HEK293 (cell line): ENCODE results near the gene RAB5IF.

ENCODE experiments used
- CTCF ChIA-PET: fragments of 350-600 bp; formaldehyde crosslinking; extraction: SDS; loops from one replicate; lab custom pipeline; 2021; ENCODE audit warnings: antibody characterized with exemption; lab: Yijun Ruan, JAX
- POLR2A ChIA-PET: fragments of 300-600 bp; formaldehyde crosslinking; extraction: SDS; loops from one replicate; lab custom pipeline; 2020; ENCODE audit warnings: antibody characterized with exemption, inconsistent platforms; lab: Yijun Ruan, JAX
- H3K27ac ChIP-seq: fragments of 200-500 bp; sonication (Bioruptor generic); 2 replicates; pipeline ENCODE4 v1.5.1; 2014; ENCODE audit warnings: low read depth, low read length, control low read depth, inconsistent platforms; ENCODE audit errors: extremely low read depth
- H3K36me3 ChIP-seq, 2 experiments: fragments of 200-500 bp in 1 of 2; sonication (Bioruptor generic) in 1 of 2; 1 replicate in 1 of 2; 2 replicates in 1 of 2; pipeline ENCODE4 v1.5.1; 2014 to 2017; ENCODE audit warnings: inconsistent platforms in 2 of 2, low read length in 2 of 2; ENCODE audit not compliant: control insufficient read depth in 2 of 2, insufficient read depth in 1 of 2
- H3K4me1 ChIP-seq: fragments of 200-500 bp; sonication (Bioruptor generic); 2 replicates; pipeline ENCODE4 v1.5.1; 2014; ENCODE audit warnings: mild to moderate bottlenecking, low read length, inconsistent platforms; ENCODE audit not compliant: control insufficient read depth, insufficient read depth
- H3K4me3 ChIP-seq: 2 replicates; pipeline ENCODE4 v1.5.1; 2011; ENCODE audit warnings: low read depth, mild to moderate bottlenecking, control low read depth, low read length, moderate library complexity
- H3K9me3 ChIP-seq: fragments of 200-500 bp; sonication (Bioruptor generic); 2 replicates; pipeline ENCODE4 v1.5.1; 2014; ENCODE audit warnings: low read depth, low read length, inconsistent platforms; ENCODE audit not compliant: control insufficient read depth, insufficient read depth
- BCL11A ChIP-seq: fragments of 450-650 bp; formaldehyde crosslinking; IDR thresholded peaks from 2 replicates; pipeline ENCODE4 v1.5.1; 2016; ENCODE audit warnings: low read depth, missing biosample characterization, missing genetic modification characterization
- HOXA7 ChIP-seq: sonication (generic); formaldehyde crosslinking; IDR thresholded peaks from 2 replicates; pipeline ENCODE4 v1.8.1; 2022; ENCODE audit warnings: missing genetic modification reagents, borderline replicate concordance
- KLF8 ChIP-seq: fragments of 450-650 bp; formaldehyde crosslinking; IDR thresholded peaks from 2 replicates; pipeline ENCODE4 v1.5.1; 2016; ENCODE audit warnings: missing biosample characterization, missing genetic modification characterization
- SALL2 ChIP-seq: fragments of 450-650 bp; formaldehyde crosslinking; IDR thresholded peaks from 2 replicates; pipeline ENCODE4 v1.5.0; 2017; ENCODE audit warnings: missing biosample characterization, mild to moderate bottlenecking, missing genetic modification characterization, borderline replicate concordance
- SETDB1 ChIP-seq: IDR thresholded peaks from one replicate; pipeline ENCODE4 v1.6.1; 2017; ENCODE audit warnings: mild to moderate bottlenecking, low read length, moderate library complexity, mixed read lengths; ENCODE audit not compliant: insufficient read length
- WT1 ChIP-seq: fragments of 450-650 bp; formaldehyde crosslinking; IDR thresholded peaks from 2 replicates; pipeline ENCODE4 v1.5.1; 2016; ENCODE audit warnings: missing biosample characterization, missing genetic modification characterization
- YY1 ChIP-seq: fragments of 450-650 bp; formaldehyde crosslinking; IDR thresholded peaks from 2 replicates; pipeline ENCODE4 v1.5.1; 2018; ENCODE audit warnings: missing biosample characterization, missing genetic modification characterization
- ZBTB21 ChIP-seq: fragments of 450-650 bp; formaldehyde crosslinking; IDR thresholded peaks from 2 replicates; pipeline ENCODE4 v1.5.1; 2017; ENCODE audit warnings: missing biosample characterization, missing genetic modification characterization
- ZBTB7A ChIP-seq: fragments of 450-650 bp; formaldehyde crosslinking; IDR thresholded peaks from 2 replicates; pipeline ENCODE4 v1.5.1; 2016; ENCODE audit warnings: low read depth, missing biosample characterization, missing genetic modification characterization
- ZFHX2 ChIP-seq: fragments of 450-650 bp; formaldehyde crosslinking; conservative IDR thresholded peaks from 2 replicates; pipeline ENCODE4 v1.5.1; 2016; ENCODE audit warnings: missing biosample characterization, missing genetic modification characterization
- ZNF140 ChIP-seq: fragments of 450-650 bp; formaldehyde crosslinking; IDR thresholded peaks from 2 replicates; pipeline ENCODE4 v1.5.1; 2016; ENCODE audit warnings: missing biosample characterization, missing genetic modification characterization
- ZNF16 ChIP-seq: fragments of 450-650 bp; formaldehyde crosslinking; IDR thresholded peaks from 2 replicates; pipeline ENCODE4 v1.5.1; 2016; ENCODE audit warnings: low read depth, missing biosample characterization, missing genetic modification characterization
- ZNF169 ChIP-seq: fragments of 450-650 bp; formaldehyde crosslinking; IDR thresholded peaks from 2 replicates; pipeline ENCODE4 v1.5.1; 2016; ENCODE audit warnings: missing biosample characterization, missing genetic modification characterization
- ZNF184 ChIP-seq: fragments of 450-650 bp; IDR thresholded peaks from 2 replicates; pipeline ENCODE4 v1.5.1; 2018; ENCODE audit warnings: missing biosample characterization, mild to moderate bottlenecking, missing genetic modification characterization
- ZNF248 ChIP-seq: fragments of 450-650 bp; formaldehyde crosslinking; IDR thresholded peaks from 2 replicates; pipeline ENCODE4 v1.5.1; 2017; ENCODE audit warnings: missing biosample characterization, missing genetic modification characterization
- ZNF350 ChIP-seq: fragments of 450-650 bp; formaldehyde crosslinking; IDR thresholded peaks from 2 replicates; pipeline ENCODE4 v1.5.0; 2017; ENCODE audit warnings: missing biosample characterization, mild to moderate bottlenecking, missing genetic modification characterization
- ZNF423 ChIP-seq: fragments of 450-650 bp; formaldehyde crosslinking; IDR thresholded peaks from 2 replicates; pipeline ENCODE4 v1.5.1; 2016; ENCODE audit warnings: missing biosample characterization, missing genetic modification characterization
- ZNF510 ChIP-seq: fragments of 450-650 bp; formaldehyde crosslinking; IDR thresholded peaks from 2 replicates; pipeline ENCODE4 v1.5.1; 2018; ENCODE audit warnings: mild to moderate bottlenecking, missing genetic modification characterization, missing biosample characterization; ENCODE audit not compliant: insufficient replicate concordance
- ZNF521 ChIP-seq: fragments of 450-650 bp; formaldehyde crosslinking; IDR thresholded peaks from 2 replicates; pipeline ENCODE4 v1.5.1; 2017; ENCODE audit warnings: missing biosample characterization, mild to moderate bottlenecking, missing genetic modification characterization
- ZNF621 ChIP-seq: fragments of 450-650 bp; formaldehyde crosslinking; IDR thresholded peaks from 2 replicates; pipeline ENCODE4 v1.5.1; 2017; ENCODE audit warnings: missing biosample characterization, missing genetic modification characterization
- ZNF626 ChIP-seq: fragments of 450-650 bp; sonication (Bioruptor Pico); formaldehyde crosslinking; IDR thresholded peaks from 2 replicates; pipeline ENCODE4 v1.5.1; 2018; ENCODE audit warnings: missing biosample characterization, missing genetic modification characterization, inconsistent platforms
- ZNF677 ChIP-seq: fragments of 450-650 bp; IDR thresholded peaks from 2 replicates; pipeline ENCODE4 v1.5.0; 2018; ENCODE audit warnings: missing biosample characterization, mild to moderate bottlenecking, missing genetic modification characterization, moderate library complexity
- ZNF768 ChIP-seq: fragments of 450-650 bp; formaldehyde crosslinking; IDR thresholded peaks from 2 replicates; pipeline ENCODE4 v1.5.1; 2018; ENCODE audit warnings: missing biosample characterization, mild to moderate bottlenecking, missing genetic modification characterization
- ZSCAN30 ChIP-seq: fragments of 450-650 bp; IDR thresholded peaks from 2 replicates; pipeline ENCODE4 v1.5.1; 2018; ENCODE audit warnings: missing biosample characterization, mild to moderate bottlenecking, missing genetic modification characterization, moderate library complexity
- TF ChIP-seq, protein P1 (sequence below): fragments of 450-650 bp; formaldehyde crosslinking; IDR thresholded peaks from 2 replicates; pipeline ENCODE4 v1.5.1; 2017; ENCODE audit warnings: missing biosample characterization, missing genetic modification characterization
- TF ChIP-seq, protein P2 (sequence below): fragments of 450-650 bp; formaldehyde crosslinking; IDR thresholded peaks from 2 replicates; pipeline ENCODE4 v1.5.1; 2016; ENCODE audit warnings: missing biosample characterization, missing genetic modification characterization, borderline replicate concordance
- TF ChIP-seq, protein P3 (sequence below): fragments of 450-650 bp; formaldehyde crosslinking; IDR thresholded peaks from 2 replicates; pipeline ENCODE4 v1.5.1; 2016; ENCODE audit warnings: missing biosample characterization, missing genetic modification characterization
- TF ChIP-seq, protein P4 (sequence below): fragments of 450-650 bp; formaldehyde crosslinking; IDR thresholded peaks from 2 replicates; pipeline ENCODE4 v1.5.1; 2016; ENCODE audit warnings: missing biosample characterization, missing genetic modification characterization, low read depth
- TF ChIP-seq, protein P5 (sequence below): fragments of 450-650 bp; formaldehyde crosslinking; IDR thresholded peaks from 2 replicates; pipeline ENCODE4 v1.5.1; 2016; ENCODE audit warnings: missing biosample characterization, missing genetic modification characterization

RAB5IF gene

GRCh38 chr20:36656733-36657132 is 51.2 kb downstream of the RAB5IF start:
- POLR2A ChIA-PET = no interaction called here

DNA sequence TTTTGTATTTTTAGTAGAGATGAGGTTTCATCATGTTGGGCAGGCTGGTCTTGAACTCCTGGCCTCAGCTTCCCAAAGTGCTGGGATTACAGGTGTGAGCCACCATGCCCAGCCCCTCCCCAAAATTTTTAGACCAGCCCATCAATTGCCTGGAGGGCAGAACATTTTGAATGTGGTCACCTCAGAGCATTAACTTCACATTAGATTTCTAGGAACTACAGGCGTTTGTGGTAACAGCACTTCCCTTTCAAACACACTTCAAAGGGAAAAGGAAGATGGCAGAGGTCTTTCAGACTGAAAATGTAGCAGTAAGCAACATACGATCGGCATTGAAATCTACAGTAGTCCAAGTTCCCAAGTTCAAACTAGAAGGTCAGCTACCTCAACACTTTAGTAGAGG is 52.7 kb downstream of the RAB5IF start:
- Histone ChIP-seq H3K9me3 (no peaks in the 10 kb centered on the region), H3K4me1 (no peaks in the 10 kb centered on the region), H3K36me3 (peaks cover 0 to 66% of the 10 kb centered on the region in 2 experiments; a peak in 2 of 3 replicates), H3K27ac (no peak overlapping the region), H3K4me3 (no peak overlapping the region)
- CTCF ChIA-PET = interaction anchor here (0.5 to 1.4 kb wide), 3 partner anchors 116 to 310 kb away, joined by 4 to 5 read pairs (median 4); partner anchors contain the start of gene DSN1
- POLR2A ChIA-PET = interaction anchor here (0.7 kb wide), 1 partner anchor 174 kb away, joined by 3 read pairs; no protein-coding TSS in a partner anchor
- TF ChIP-seq ZNF768 (tag by site-specific recombination) = no peak
- TF ChIP-seq, protein P1, sequence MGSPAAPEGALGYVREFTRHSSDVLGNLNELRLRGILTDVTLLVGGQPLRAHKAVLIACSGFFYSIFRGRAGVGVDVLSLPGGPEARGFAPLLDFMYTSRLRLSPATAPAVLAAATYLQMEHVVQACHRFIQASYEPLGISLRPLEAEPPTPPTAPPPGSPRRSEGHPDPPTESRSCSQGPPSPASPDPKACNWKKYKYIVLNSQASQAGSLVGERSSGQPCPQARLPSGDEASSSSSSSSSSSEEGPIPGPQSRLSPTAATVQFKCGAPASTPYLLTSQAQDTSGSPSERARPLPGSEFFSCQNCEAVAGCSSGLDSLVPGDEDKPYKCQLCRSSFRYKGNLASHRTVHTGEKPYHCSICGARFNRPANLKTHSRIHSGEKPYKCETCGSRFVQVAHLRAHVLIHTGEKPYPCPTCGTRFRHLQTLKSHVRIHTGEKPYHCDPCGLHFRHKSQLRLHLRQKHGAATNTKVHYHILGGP = no peak
- no peak for TF ChIP-seq BCL11A (tag by site-specific recombination)
- no peak for TF ChIP-seq ZNF621 (tag by site-specific recombination)
- TF ChIP-seq ZNF510 (tag by site-specific recombination) = no peak
- TF ChIP-seq ZNF16 (tag by site-specific recombination) = no peak
- TF ChIP-seq YY1 (tag by site-specific recombination) = no peak
- no peak for TF ChIP-seq SETDB1
- TF ChIP-seq ZFHX2 (tag by site-specific recombination) = no peak
- TF ChIP-seq ZNF184 = no peak
- no peak for TF ChIP-seq WT1 (tag by site-specific recombination)
- TF ChIP-seq, protein P2, sequence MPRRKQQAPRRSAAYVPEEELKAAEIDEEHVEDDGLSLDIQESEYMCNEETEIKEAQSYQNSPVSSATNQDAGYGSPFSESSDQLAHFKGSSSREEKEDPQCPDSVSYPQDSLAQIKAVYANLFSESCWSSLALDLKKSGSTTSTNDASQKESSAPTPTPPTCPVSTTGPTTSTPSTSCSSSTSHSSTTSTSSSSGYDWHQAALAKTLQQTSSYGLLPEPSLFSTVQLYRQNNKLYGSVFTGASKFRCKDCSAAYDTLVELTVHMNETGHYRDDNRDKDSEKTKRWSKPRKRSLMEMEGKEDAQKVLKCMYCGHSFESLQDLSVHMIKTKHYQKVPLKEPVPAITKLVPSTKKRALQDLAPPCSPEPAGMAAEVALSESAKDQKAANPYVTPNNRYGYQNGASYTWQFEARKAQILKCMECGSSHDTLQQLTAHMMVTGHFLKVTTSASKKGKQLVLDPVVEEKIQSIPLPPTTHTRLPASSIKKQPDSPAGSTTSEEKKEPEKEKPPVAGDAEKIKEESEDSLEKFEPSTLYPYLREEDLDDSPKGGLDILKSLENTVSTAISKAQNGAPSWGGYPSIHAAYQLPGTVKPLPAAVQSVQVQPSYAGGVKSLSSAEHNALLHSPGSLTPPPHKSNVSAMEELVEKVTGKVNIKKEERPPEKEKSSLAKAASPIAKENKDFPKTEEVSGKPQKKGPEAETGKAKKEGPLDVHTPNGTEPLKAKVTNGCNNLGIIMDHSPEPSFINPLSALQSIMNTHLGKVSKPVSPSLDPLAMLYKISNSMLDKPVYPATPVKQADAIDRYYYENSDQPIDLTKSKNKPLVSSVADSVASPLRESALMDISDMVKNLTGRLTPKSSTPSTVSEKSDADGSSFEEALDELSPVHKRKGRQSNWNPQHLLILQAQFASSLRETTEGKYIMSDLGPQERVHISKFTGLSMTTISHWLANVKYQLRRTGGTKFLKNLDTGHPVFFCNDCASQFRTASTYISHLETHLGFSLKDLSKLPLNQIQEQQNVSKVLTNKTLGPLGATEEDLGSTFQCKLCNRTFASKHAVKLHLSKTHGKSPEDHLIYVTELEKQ (tag by site-specific recombination) = no peak
- no peak for TF ChIP-seq ZNF677 (tag by site-specific recombination)

More at GRCh38 chr20:36656733-36657132, 51.2 kb downstream of the RAB5IF start:
- no peaks in the 10 kb centered on the region for H3K9me3 ChIP-seq
- no peak overlapping the region for H3K4me3 ChIP-seq
- H3K36me3 ChIP-seq = peaks cover 0 to 63% of the 10 kb centered on the region in 2 experiments; a peak in 2 of 3 replicates
- H3K4me1 ChIP-seq = no peaks in the 10 kb centered on the region
- no peak overlapping the region for H3K27ac ChIP-seq
- CTCF ChIA-PET = interaction anchor here (1.4 kb wide), 1 partner anchor 117 kb away, joined by 4 read pairs; the partner anchor contains the start of gene DSN1
- TF ChIP-seq ZFHX2 (tag by site-specific recombination) (no peak), ZNF521 (tag by site-specific recombination) (no peak), ZSCAN30 (tag by site-specific recombination) (no peak), ZNF621 (tag by site-specific recombination) (no peak), ZBTB7A (tag by site-specific recombination) (no peak), SALL2 (tag by site-specific recombination) (no peak), ZNF140 (tag by site-specific recombination) (no peak), ZNF350 (tag by site-specific recombination) (no peak), HOXA7 (CRISPR knock-in tag) (no peak), ZBTB21 (tag by site-specific recombination) (no peak), ZNF423 (tag by site-specific recombination) (no peak), ZNF169 (tag by site-specific recombination) (no peak), KLF8 (no peak), ZNF248 (tag by site-specific recombination) (no peak), ZNF626 (tag by site-specific recombination) (no peak)
- TF ChIP-seq, protein P3, sequence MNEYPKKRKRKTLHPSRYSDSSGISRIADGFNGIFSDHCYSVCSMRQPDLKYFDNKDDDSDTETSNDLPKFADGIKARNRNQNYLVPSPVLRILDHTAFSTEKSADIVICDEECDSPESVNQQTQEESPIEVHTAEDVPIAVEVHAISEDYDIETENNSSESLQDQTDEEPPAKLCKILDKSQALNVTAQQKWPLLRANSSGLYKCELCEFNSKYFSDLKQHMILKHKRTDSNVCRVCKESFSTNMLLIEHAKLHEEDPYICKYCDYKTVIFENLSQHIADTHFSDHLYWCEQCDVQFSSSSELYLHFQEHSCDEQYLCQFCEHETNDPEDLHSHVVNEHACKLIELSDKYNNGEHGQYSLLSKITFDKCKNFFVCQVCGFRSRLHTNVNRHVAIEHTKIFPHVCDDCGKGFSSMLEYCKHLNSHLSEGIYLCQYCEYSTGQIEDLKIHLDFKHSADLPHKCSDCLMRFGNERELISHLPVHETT (tag by site-specific recombination) = no peak
- TF ChIP-seq, protein P4, sequence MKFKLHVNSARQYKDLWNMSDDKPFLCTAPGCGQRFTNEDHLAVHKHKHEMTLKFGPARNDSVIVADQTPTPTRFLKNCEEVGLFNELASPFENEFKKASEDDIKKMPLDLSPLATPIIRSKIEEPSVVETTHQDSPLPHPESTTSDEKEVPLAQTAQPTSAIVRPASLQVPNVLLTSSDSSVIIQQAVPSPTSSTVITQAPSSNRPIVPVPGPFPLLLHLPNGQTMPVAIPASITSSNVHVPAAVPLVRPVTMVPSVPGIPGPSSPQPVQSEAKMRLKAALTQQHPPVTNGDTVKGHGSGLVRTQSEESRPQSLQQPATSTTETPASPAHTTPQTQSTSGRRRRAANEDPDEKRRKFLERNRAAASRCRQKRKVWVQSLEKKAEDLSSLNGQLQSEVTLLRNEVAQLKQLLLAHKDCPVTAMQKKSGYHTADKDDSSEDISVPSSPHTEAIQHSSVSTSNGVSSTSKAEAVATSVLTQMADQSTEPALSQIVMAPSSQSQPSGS (tag by site-specific recombination) = no peak
- TF ChIP-seq, protein P5, sequence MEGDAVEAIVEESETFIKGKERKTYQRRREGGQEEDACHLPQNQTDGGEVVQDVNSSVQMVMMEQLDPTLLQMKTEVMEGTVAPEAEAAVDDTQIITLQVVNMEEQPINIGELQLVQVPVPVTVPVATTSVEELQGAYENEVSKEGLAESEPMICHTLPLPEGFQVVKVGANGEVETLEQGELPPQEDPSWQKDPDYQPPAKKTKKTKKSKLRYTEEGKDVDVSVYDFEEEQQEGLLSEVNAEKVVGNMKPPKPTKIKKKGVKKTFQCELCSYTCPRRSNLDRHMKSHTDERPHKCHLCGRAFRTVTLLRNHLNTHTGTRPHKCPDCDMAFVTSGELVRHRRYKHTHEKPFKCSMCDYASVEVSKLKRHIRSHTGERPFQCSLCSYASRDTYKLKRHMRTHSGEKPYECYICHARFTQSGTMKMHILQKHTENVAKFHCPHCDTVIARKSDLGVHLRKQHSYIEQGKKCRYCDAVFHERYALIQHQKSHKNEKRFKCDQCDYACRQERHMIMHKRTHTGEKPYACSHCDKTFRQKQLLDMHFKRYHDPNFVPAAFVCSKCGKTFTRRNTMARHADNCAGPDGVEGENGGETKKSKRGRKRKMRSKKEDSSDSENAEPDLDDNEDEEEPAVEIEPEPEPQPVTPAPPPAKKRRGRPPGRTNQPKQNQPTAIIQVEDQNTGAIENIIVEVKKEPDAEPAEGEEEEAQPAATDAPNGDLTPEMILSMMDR (tag by site-specific recombination) = no peak
